ENCODE results near the gene SOX13. TPM values are rescaled to one million over a fixed set of nuclear protein-coding genes. Genes with fewer than 3 reads are reported as not detected.

SOX13 gene
- total RNA-seq, 1 experiment from 2014 or later = 35.6 TPM

GRCh38 chr1:204152310-204153044, 79.6 kb downstream of the SOX13 start:
- H4K20me1 ChIP-seq (ENCODE audit: insufficient read depth) = no peaks in the 10 kb centered on the region
- TF ChIP-seq ELF1 (IDR thresholded peaks at IDR 0.05; ENCODE audit: borderline replicate concordance, low read depth) = no peak
- TF ChIP-seq SRF (IDR thresholded peaks at IDR 0.05; ENCODE audit: low read depth) = no peak
- no peak for TF ChIP-seq ATF3 (IDR thresholded peaks at IDR 0.05)
- TF ChIP-seq JUND (IDR thresholded peaks at IDR 0.05) = no peak
- no peak for TF ChIP-seq POLR2AphosphoS5 (IDR thresholded peaks at IDR 0.05; ENCODE audit: low read depth, low read length)
- TF ChIP-seq CEBPB (IDR thresholded peaks at IDR 0.05; ENCODE audit: low read depth) = no peak
- no peak for TF ChIP-seq SIN3A (IDR thresholded peaks at IDR 0.05; ENCODE audit: low read depth)
- TF ChIP-seq CBX3 (IDR thresholded peaks at IDR 0.05; ENCODE audit: low read depth) = no peak
- no peak for DNase-seq (ENCODE audit: low read depth, low spot score)
- no peak overlapping the region for H2AFZ ChIP-seq (ENCODE audit: low read depth, low read length, poor library complexity, severe bottlenecking)
- intact Hi-C loops (cut with micrococcal nuclease) = no loop called here
- H3K9me3 ChIP-seq (ENCODE audit: control insufficient read depth in 1 of 2, insufficient read depth in 1 of 2, low read depth in 1 of 2, low read length in 2 of 2) = no peaks in the 10 kb centered on the region
- H3K4me3 ChIP-seq (replicated peaks in 1 of 2; ENCODE audit: low read depth in 1 of 2, low read length in 2 of 2) = peak overlapping the region; percentile 44 to 71
- H3K4me2 ChIP-seq (ENCODE audit: low read length) = peak overlapping the region; percentile 97
- BruUV-seq (replicated peaks) = no TSS peak
- no peaks in the 10 kb centered on the region for H3K36me3 ChIP-seq (ENCODE audit: control insufficient read depth in 1 of 2, insufficient read depth in 2 of 2, low read length in 2 of 2)
- H3K9ac ChIP-seq (ENCODE audit: low read length) = peak overlapping the region; percentile 72
- no peaks in the 10 kb centered on the region for H3K79me2 ChIP-seq (ENCODE audit: insufficient read depth, low read length)
- H3K27ac ChIP-seq (ENCODE audit: low read depth, low read length) = peak overlapping the region; percentile 57; the same call in 1 of the 2 replicates
- ChIA-PET CTCF (interaction anchor here (0.8 to 4.3 kb wide), 6 partner anchors 10 to 246 kb away, joined by 3 to 18 read pairs (median 5); no protein-coding TSS in a partner anchor), RAD21 (ENCODE audit: low non-redundant PET in 1 of 2, low total read pairs in 2 of 2, uncharacterized antibody in 2 of 2, unreplicated experiment in 2 of 2) (no interaction called here), POLR2A (no interaction called here)
- ATAC-seq = peak; percentile 39
- H3K9me2 ChIP-seq (ENCODE audit: insufficient read depth) = no peaks in the 10 kb centered on the region
- no peaks in the 10 kb centered on the region for H3K27me3 ChIP-seq (ENCODE audit: insufficient read depth, low read length)
- peaks cover 8 to 27% of the 10 kb centered on the region in 2 experiments for H3K4me1 ChIP-seq (ENCODE audit: control insufficient read depth in 1 of 2, insufficient read depth in 2 of 2, low read length in 2 of 2)

DNA sequence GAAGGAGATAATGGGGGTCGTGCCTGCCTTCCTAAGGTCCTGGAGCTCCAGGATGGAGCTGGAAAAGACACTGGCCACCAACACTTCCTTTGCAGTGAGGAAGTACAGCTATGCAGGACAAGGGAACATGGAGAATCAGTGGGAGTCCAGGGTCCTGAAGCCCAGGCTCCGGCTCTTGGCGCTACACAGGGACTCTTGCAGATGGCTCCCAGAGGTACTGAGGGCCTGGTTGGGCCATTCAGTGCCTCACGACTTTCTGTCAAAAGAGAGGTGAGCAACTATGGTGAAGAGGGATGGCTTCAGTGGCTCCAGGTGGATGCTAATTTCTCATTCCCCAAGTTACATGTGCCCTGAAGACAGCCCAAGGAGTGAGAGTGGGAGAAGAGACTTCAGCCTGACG, 80.8 kb downstream of the SOX13 start:
- intact Hi-C loops (cut with micrococcal nuclease) = no loop called here
- H3K27me3 ChIP-seq (ENCODE audit: insufficient read depth, low read length) = no peaks in the 10 kb centered on the region
- no peak overlapping the region for H3K4me2 ChIP-seq (ENCODE audit: low read length)
- no peaks in the 10 kb centered on the region for H3K9me3 ChIP-seq (ENCODE audit: control insufficient read depth in 1 of 2, insufficient read depth in 1 of 2, low read depth in 1 of 2, low read length in 2 of 2)
- no peak overlapping the region for H2AFZ ChIP-seq (ENCODE audit: low read depth, low read length, poor library complexity, severe bottlenecking)
- ChIA-PET RAD21 (ENCODE audit: low non-redundant PET in 1 of 2, low total read pairs in 2 of 2, uncharacterized antibody in 2 of 2, unreplicated experiment in 2 of 2) (interaction anchor here in 1 of 2 experiments (1.0 kb wide), 1 partner anchor 9 kb away, joined by 3 read pairs; no protein-coding TSS in a partner anchor), CTCF (no interaction called here), POLR2A (interaction anchor here (0.6 kb wide), 1 partner anchor 259 kb away, joined by 4 read pairs; no protein-coding TSS in a partner anchor)
- H3K9ac ChIP-seq (ENCODE audit: low read length) = no peak overlapping the region
- peaks cover 8 to 27% of the 10 kb centered on the region in 2 experiments for H3K4me1 ChIP-seq (ENCODE audit: control insufficient read depth in 1 of 2, insufficient read depth in 2 of 2, low read length in 2 of 2)
- DNase-seq (ENCODE audit: low read depth, low spot score) (no peak), ATAC-seq (no peak)
- H3K79me2 ChIP-seq (ENCODE audit: insufficient read depth, low read length) = no peaks in the 10 kb centered on the region
- H3K4me3 ChIP-seq (replicated peaks in 1 of 2; ENCODE audit: low read depth in 1 of 2, low read length in 2 of 2) = no peak overlapping the region
- H3K36me3 ChIP-seq (ENCODE audit: control insufficient read depth in 1 of 2, insufficient read depth in 2 of 2, low read length in 2 of 2) = no peaks in the 10 kb centered on the region
- no TSS peak for BruUV-seq (replicated peaks)
- H3K9me2 ChIP-seq (ENCODE audit: insufficient read depth) = no peaks in the 10 kb centered on the region
- H4K20me1 ChIP-seq (ENCODE audit: insufficient read depth) = no peaks in the 10 kb centered on the region
- no peak overlapping the region for H3K27ac ChIP-seq (ENCODE audit: low read depth, low read length)
- TF ChIP-seq, protein P1, sequence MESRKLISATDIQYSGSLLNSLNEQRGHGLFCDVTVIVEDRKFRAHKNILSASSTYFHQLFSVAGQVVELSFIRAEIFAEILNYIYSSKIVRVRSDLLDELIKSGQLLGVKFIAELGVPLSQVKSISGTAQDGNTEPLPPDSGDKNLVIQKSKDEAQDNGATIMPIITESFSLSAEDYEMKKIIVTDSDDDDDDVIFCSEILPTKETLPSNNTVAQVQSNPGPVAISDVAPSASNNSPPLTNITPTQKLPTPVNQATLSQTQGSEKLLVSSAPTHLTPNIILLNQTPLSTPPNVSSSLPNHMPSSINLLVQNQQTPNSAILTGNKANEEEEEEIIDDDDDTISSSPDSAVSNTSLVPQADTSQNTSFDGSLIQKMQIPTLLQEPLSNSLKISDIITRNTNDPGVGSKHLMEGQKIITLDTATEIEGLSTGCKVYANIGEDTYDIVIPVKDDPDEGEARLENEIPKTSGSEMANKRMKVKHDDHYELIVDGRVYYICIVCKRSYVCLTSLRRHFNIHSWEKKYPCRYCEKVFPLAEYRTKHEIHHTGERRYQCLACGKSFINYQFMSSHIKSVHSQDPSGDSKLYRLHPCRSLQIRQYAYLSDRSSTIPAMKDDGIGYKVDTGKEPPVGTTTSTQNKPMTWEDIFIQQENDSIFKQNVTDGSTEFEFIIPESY (IDR thresholded peaks at IDR 0.05; ENCODE audit: extremely low read depth, insufficient replicate concordance, low read length) = no peak
- no peak for TF ChIP-seq CEBPB (IDR thresholded peaks at IDR 0.05; ENCODE audit: low read depth)
- TF ChIP-seq EZH2phosphoT487 (IDR thresholded peaks at IDR 0.05; ENCODE audit: borderline replicate concordance) = no peak
- no peak for TF ChIP-seq EZH2 (IDR thresholded peaks at IDR 0.05)
- no peak for TF ChIP-seq REST (IDR thresholded peaks at IDR 0.05; ENCODE audit: low read depth)
